SK-N-SH (cell line): ENCODE data around the gene CKMT2. TPM values are rescaled to one million over a fixed set of nuclear protein-coding genes. Genes with fewer than 3 reads are reported as not detected.

Experiments
- CTCF ChIA-PET: fragments of 300-600, 350-600 bp; formaldehyde crosslinking; extraction: SDS; loops from one replicate; lab custom pipeline; 2021; lab: Yijun Ruan, JAX
- POLR2A ChIA-PET: fragments of 350-600 bp; sonication (Branson Sonifier 250); formaldehyde crosslinking; extraction: SDS; loops from one replicate; lab custom pipeline; 2020; ENCODE audit warnings: antibody characterized with exemption, inconsistent platforms; lab: Yijun Ruan, JAX
- DNase-seq: peaks from one replicate; pipeline ENCODE4 v3.0.0; 2012
- H2AFZ ChIP-seq: fragments of 200-600 bp; sonication (generic); 2 replicates; pipeline ENCODE4 v1.8.1; 2016; ENCODE audit warnings: antibody characterized with exemption, mild to moderate bottlenecking, low read depth
- H3F3A ChIP-seq: fragments of 200-600 bp; sonication (generic); replicated peaks from 2 replicates; pipeline ENCODE3; 2016; ENCODE audit warnings: antibody characterized with exemption, mild to moderate bottlenecking; ENCODE audit not compliant: insufficient read depth
- H3K27ac ChIP-seq, 2 experiments: fragments of 200-500 bp in 1 of 2; fragments of 200-600 bp in 1 of 2; sonication (Bioruptor generic) in 1 of 2; sonication (generic), shearing (Covaris generic) in 1 of 2; 2 replicates each; pipeline versions ENCODE4 v1.5.1 to v1.6.1; 2014 to 2016; ENCODE audit warnings: low read depth in 2 of 2, inconsistent platforms in 1 of 2, low read length in 1 of 2, mild to moderate bottlenecking in 1 of 2, mixed read lengths in 1 of 2
- H3K27me3 ChIP-seq: fragments of 200-600 bp; sonication (generic), shearing (Covaris generic); 2 replicates; pipeline ENCODE4 v1.6.1; 2016; ENCODE audit warnings: mixed run types; ENCODE audit not compliant: insufficient read depth
- H3K36me3 ChIP-seq, 2 experiments: fragments of 200-500 bp in 1 of 2; fragments of 200-600 bp in 1 of 2; sonication (Bioruptor generic) in 1 of 2; sonication (generic) in 1 of 2; replicated peaks in 1 of 2; 2 replicates each; pipeline versions ENCODE3 to v1.5.1; 2014 to 2016; ENCODE audit warnings: low read length in 1 of 2, mild to moderate bottlenecking in 1 of 2; ENCODE audit not compliant: insufficient read depth in 2 of 2, control insufficient read depth in 1 of 2
- H3K4me1 ChIP-seq, 2 experiments: fragments of 200-500 bp in 1 of 2; fragments of 200-600 bp in 1 of 2; sonication (Bioruptor generic) in 1 of 2; sonication (generic), shearing (Covaris generic) in 1 of 2; 2 replicates each; pipeline versions ENCODE4 v1.5.1 to v1.6.1; 2014 to 2016; ENCODE audit warnings: low read depth in 1 of 2, low read length in 1 of 2, mixed run types in 1 of 2; ENCODE audit not compliant: insufficient read depth in 2 of 2, control insufficient read depth in 1 of 2
- H3K4me2 ChIP-seq: fragments of 200-600 bp; sonication (generic), shearing (Covaris generic); 2 replicates; pipeline ENCODE4 v1.6.1; 2017; ENCODE audit warnings: mixed run types
- H3K4me3 ChIP-seq, 2 experiments: fragments of 200-500 bp in 1 of 2; fragments of 200-600 bp in 1 of 2; sonication (Bioruptor generic) in 1 of 2; sonication (generic), shearing (Covaris generic) in 1 of 2; 2 replicates each; pipeline versions ENCODE4 v1.5.1 to v1.8.1; 2014 to 2016; ENCODE audit warnings: low read depth in 2 of 2, inconsistent platforms in 1 of 2, low read length in 1 of 2, mild to moderate bottlenecking in 1 of 2, mixed read lengths in 1 of 2, moderate library complexity in 1 of 2
- H3K79me2 ChIP-seq: fragments of 200-600 bp; sonication (generic); 2 replicates; pipeline ENCODE4 v1.8.1; 2017; ENCODE audit warnings: mild to moderate bottlenecking; ENCODE audit not compliant: insufficient read depth
- H3K9ac ChIP-seq: fragments of 200-600 bp; sonication (generic); 2 replicates; pipeline ENCODE4 v1.6.1; 2017; ENCODE audit warnings: mixed run types
- H3K9me2 ChIP-seq: fragments of 200-600 bp; sonication (generic); 2 replicates; pipeline ENCODE4 v1.6.1; 2017; ENCODE audit warnings: mixed run types
- H3K9me3 ChIP-seq: fragments of 200-600 bp; sonication (generic); 2 replicates; pipeline ENCODE4 v1.6.1; 2017; ENCODE audit warnings: mixed run types, mild to moderate bottlenecking, moderate library complexity
- H4K20me1 ChIP-seq: fragments of 200-600 bp; sonication (generic); 2 replicates; pipeline ENCODE4 v1.6.1; 2017; ENCODE audit warnings: mild to moderate bottlenecking, mixed run types; ENCODE audit not compliant: insufficient read depth
- CTCF ChIP-seq: fragments of 200-600 bp; sonication (generic); IDR thresholded peaks from 2 replicates; pipeline ENCODE4 v1.6.1; 2017; ENCODE audit warnings: antibody characterized with exemption, mild to moderate bottlenecking, moderate library complexity
- EP300 ChIP-seq, 2 experiments: IDR thresholded peaks; 2 replicates each; pipeline versions ENCODE4 v1.4.0 to v1.6.1; 2012; ENCODE audit warnings: borderline replicate concordance in 1 of 2, low read depth in 1 of 2, low read length in 1 of 2
- FOXJ3 ChIP-seq: sonication (generic); formaldehyde crosslinking; IDR thresholded peaks from 2 replicates; pipeline ENCODE4 v1.5.1; 2020; ENCODE audit warnings: mild to moderate bottlenecking, missing genetic modification reagents
- FOXM1 ChIP-seq: IDR thresholded peaks from 2 replicates; pipeline ENCODE4 v1.4.0; 2012; ENCODE audit warnings: low read depth, mild to moderate bottlenecking
- GABPA ChIP-seq: IDR thresholded peaks from 2 replicates; pipeline ENCODE4 v1.4.0; 2012; ENCODE audit warnings: low read depth, mild to moderate bottlenecking
- IRF3 ChIP-seq: fragments of 150-350 bp; IDR thresholded peaks from 2 replicates; pipeline ENCODE4 v1.6.1; 2016; ENCODE audit warnings: mild to moderate bottlenecking, low read depth, low read length
- JUND ChIP-seq: IDR thresholded peaks from 2 replicates; pipeline ENCODE4 v1.4.0; 2012
- MAX ChIP-seq: IDR thresholded peaks from 2 replicates; pipeline ENCODE4 v1.4.0; 2012; ENCODE audit warnings: low read depth
- MEF2A ChIP-seq: IDR thresholded peaks from 2 replicates; pipeline ENCODE4 v1.4.0; 2012; ENCODE audit warnings: low read depth, borderline replicate concordance
- NRF1 ChIP-seq: IDR thresholded peaks from 2 replicates; pipeline ENCODE4 v1.6.1; 2012; ENCODE audit warnings: low read depth, mild to moderate bottlenecking, low read length
- PBX3 ChIP-seq: IDR thresholded peaks from 2 replicates; pipeline ENCODE4; 2012
- POLR2AphosphoS5 ChIP-seq: IDR thresholded peaks from 2 replicates; pipeline ENCODE4 v1.6.1; 2012; ENCODE audit warnings: low read depth, low read length
- RAD21 ChIP-seq: IDR thresholded peaks from 2 replicates; pipeline ENCODE4 v1.6.1; 2012; ENCODE audit warnings: mild to moderate bottlenecking, low read length
- RCOR1 ChIP-seq: fragments of 150-350 bp; IDR thresholded peaks from 2 replicates; pipeline ENCODE4 v1.6.1; 2017; ENCODE audit warnings: antibody characterized with exemption, low read length
- RFX5 ChIP-seq: IDR thresholded peaks from 2 replicates; pipeline ENCODE4 v1.6.1; 2012; ENCODE audit warnings: mild to moderate bottlenecking, improper control_type of control experiment, low read length
- RXRA ChIP-seq: IDR thresholded peaks from 2 replicates; pipeline ENCODE4 v1.4.0; 2012; ENCODE audit warnings: low read depth, mild to moderate bottlenecking, borderline replicate concordance
- TAF1 ChIP-seq: IDR thresholded peaks from 2 replicates; pipeline ENCODE4 v1.6.1; 2012; ENCODE audit warnings: low read depth, mild to moderate bottlenecking, low read length, moderate library complexity, borderline replicate concordance
- TEAD4 ChIP-seq: IDR thresholded peaks from 2 replicates; pipeline ENCODE4 v1.4.0; 2012; ENCODE audit warnings: mild to moderate bottlenecking, borderline replicate concordance; ENCODE audit not compliant: insufficient read depth
- USF1 ChIP-seq: IDR thresholded peaks from 2 replicates; pipeline ENCODE4 v1.4.0; 2012; ENCODE audit warnings: low read depth, borderline replicate concordance
- YY1 ChIP-seq: IDR thresholded peaks from 2 replicates; pipeline ENCODE4 v1.4.0; 2012; ENCODE audit warnings: low read depth, mild to moderate bottlenecking
- WGBS: methylation state at CpG from one replicate; pipeline ENCODE4 v1.1.6; 2017; ENCODE audit warnings: low lambda C conversion rate; 5-methylcytosine and 5-hydroxymethylcytosine counted together
- polyA plus RNA-seq, 3 experiments: library from polyadenylated mRNA; depleted of rRNA; stranded (reverse); fragments of >200 nt; gene quantifications; 2 replicates each; pipeline ENCODE4 v1.2.3, GENCODE V29; 2012

The CKMT2 gene
- polyA plus RNA-seq, 1 of the 3 experiments (the other 2 are of a cell fraction): not detected

GRCh38 chr5:81204205-81204604, 28.9 kb upstream of the CKMT2 start:
- Histone ChIP-seq H3K9ac (no peak overlapping the region), H4K20me1 (no peaks in the 10 kb centered on the region), H3K4me2 (no peak overlapping the region), H2AFZ (no peak overlapping the region), H3K9me2 (no peaks in the 10 kb centered on the region), H3F3A (no peaks in the 10 kb centered on the region), H3K79me2 (no peaks in the 10 kb centered on the region), H3K4me1 (no peaks in the 10 kb centered on the region), H3K27ac (no peak overlapping the region), H3K4me3 (no peak overlapping the region), H3K27me3 (no peaks in the 10 kb centered on the region), H3K36me3 (no peaks in the 10 kb centered on the region), H3K9me3 (no peaks in the 10 kb centered on the region)
- POLR2A ChIA-PET: no interaction called here
- DNase-seq: no peak
- CTCF ChIA-PET: interaction anchor here (1.5 to 2.1 kb wide), 4 partner anchors 9 to 517 kb away, joined by 5 to 14 read pairs (median 5); no protein-coding TSS in a partner anchor
- WGBS: 65% methylated on average over 1 of the region's 1 CpG
- TF ChIP-seq TAF1: no peak

- H2AFZ ChIP-seq: no peak overlapping the region
- H3K9me2 ChIP-seq: no peaks in the 10 kb centered on the region
- CTCF ChIA-PET: interaction anchor here (1.7 to 2.1 kb wide), 3 partner anchors 10 to 493 kb away, joined by 5 to 14 read pairs (median 5); no protein-coding TSS in a partner anchor
- H3K4me2 ChIP-seq: no peak overlapping the region
- no peaks in the 10 kb centered on the region for H3K36me3 ChIP-seq
- POLR2A ChIA-PET: no interaction called here
- H4K20me1 ChIP-seq: no peaks in the 10 kb centered on the region
- no peaks in the 10 kb centered on the region for H3F3A ChIP-seq
- no peak for DNase-seq
- H3K9ac ChIP-seq: no peak overlapping the region
- no peak overlapping the region for H3K27ac ChIP-seq
- H3K79me2 ChIP-seq: no peaks in the 10 kb centered on the region
- no peaks in the 10 kb centered on the region for H3K27me3 ChIP-seq
- no peak overlapping the region for H3K4me3 ChIP-seq
- H3K9me3 ChIP-seq: no peaks in the 10 kb centered on the region
- H3K4me1 ChIP-seq: no peaks in the 10 kb centered on the region; a peak in 1 of 4 replicates
- TF ChIP-seq EP300 (IDR thresholded peaks at IDR 0.05; ENCODE audit: borderline replicate concordance in 1 of 2, low read depth in 1 of 2, low read length in 1 of 2) (no peak), TEAD4 (no peak), POLR2AphosphoS5 (no peak), PBX3 (no peak), TAF1 (no peak), RFX5 (no peak), MAX (no peak), FOXJ3 (CRISPR knock-in tag) (no peak), FOXM1 (no peak), JUND (no peak), IRF3 (no peak), RCOR1 (no peak), MEF2A (no peak), GABPA (no peak), USF1 (no peak), NRF1 (no peak), RXRA (no peak), RAD21 (no peak), YY1 (no peak), CTCF (no peak)
- TF ChIP-seq, all 33 proteins: peak for 0
- 73% methylated on average over 4 of the region's 4 CpGs for WGBS
Measured at GRCh38 chr5:81205058-81205457, 28.1 kb upstream of the CKMT2 start.
